ENCODE data around the gene MT4. TPM values are rescaled to one million over a fixed set of nuclear protein-coding genes. Genes with fewer than 3 reads are reported as not detected.
A peak's percentile ranks its signal among the peaks of the same experiment; 100 is the strongest.

The MT4 gene
- not detected for total RNA-seq (ENCODE audit: insufficient read depth, low replicate concordance)

GRCh38 chr16:56564793-56565477, at the start of gene MT4:
Gene MT4, plus strand, starts transcription at chr16:56565073. Its CDS starts 56 bp downstream, at chr16:56565129.
- no peak for DNase-seq (ENCODE audit: low spot score)

- no peak for DNase-seq (ENCODE audit: low spot score)
These were observed 49.2 kb upstream of the MT4 start for GRCh38 chr16:56515665-56516064.

GRCh38 chr16:56517206-56517605, 47.7 kb upstream of the MT4 start:
- DNase-seq (ENCODE audit: low spot score): no peak

GRCh38 chr16:56518425-56518824, 46.4 kb upstream of the MT4 start:
- DNase-seq (ENCODE audit: low spot score): no peak

GRCh38 chr16:56519459-56520250, 45.2 kb upstream of the MT4 start, which contains the start of gene BBS2:
Gene BBS2, minus strand, starts transcription at chr16:56520024. Its CDS starts 162 bp downstream, at chr16:56519862.
- peak; percentile 93 for DNase-seq (ENCODE audit: low spot score)

- no peak for DNase-seq (ENCODE audit: low spot score)
These were observed 44.7 kb upstream of the MT4 start for GRCh38 chr16:56520251-56520577.

- no peak for DNase-seq (ENCODE audit: low spot score)
These were observed 39.6 kb upstream of the MT4 start for GRCh38 chr16:56525236-56525635.

- DNase-seq (ENCODE audit: low spot score): no peak
These were observed 34.0 kb upstream of the MT4 start for GRCh38 chr16:56530872-56531271.

- no peak for DNase-seq (ENCODE audit: low spot score)
These were observed 32.2 kb upstream of the MT4 start for GRCh38 chr16:56532714-56533113.

GRCh38 chr16:56534847-56535383, 30.0 kb upstream of the MT4 start:
- DNase-seq (ENCODE audit: low spot score): no peak

- DNase-seq (ENCODE audit: low spot score): no peak
These were observed 26.5 kb upstream of the MT4 start for GRCh38 chr16:56538331-56538730.

- no peak for DNase-seq (ENCODE audit: low spot score)
These were observed 25.2 kb upstream of the MT4 start for GRCh38 chr16:56539656-56540055.

GRCh38 chr16:56542039-56542438, 22.8 kb upstream of the MT4 start:
- no peak for DNase-seq (ENCODE audit: low spot score)

GRCh38 chr16:56547120-56547948, 17.5 kb upstream of the MT4 start:
- no peak for DNase-seq (ENCODE audit: low spot score)

- no peak for DNase-seq (ENCODE audit: low spot score)
These were observed 16.8 kb upstream of the MT4 start for GRCh38 chr16:56547949-56548567.

- DNase-seq (ENCODE audit: low spot score): no peak
These were observed 15.7 kb upstream of the MT4 start for GRCh38 chr16:56549161-56549560.

GRCh38 chr16:56549744-56550385, 15.0 kb upstream of the MT4 start:
- no peak for DNase-seq (ENCODE audit: low spot score)

- peak; percentile 15 for DNase-seq (ENCODE audit: low spot score)
These were observed 12.8 kb upstream of the MT4 start for GRCh38 chr16:56551796-56552738.

GRCh38 chr16:56554441-56554840, 10.4 kb upstream of the MT4 start:
- DNase-seq (ENCODE audit: low spot score): no peak

Data from umbilical cord (tissue), 2 donors.